ENCODE measurements around the gene TNS3.

DNA sequence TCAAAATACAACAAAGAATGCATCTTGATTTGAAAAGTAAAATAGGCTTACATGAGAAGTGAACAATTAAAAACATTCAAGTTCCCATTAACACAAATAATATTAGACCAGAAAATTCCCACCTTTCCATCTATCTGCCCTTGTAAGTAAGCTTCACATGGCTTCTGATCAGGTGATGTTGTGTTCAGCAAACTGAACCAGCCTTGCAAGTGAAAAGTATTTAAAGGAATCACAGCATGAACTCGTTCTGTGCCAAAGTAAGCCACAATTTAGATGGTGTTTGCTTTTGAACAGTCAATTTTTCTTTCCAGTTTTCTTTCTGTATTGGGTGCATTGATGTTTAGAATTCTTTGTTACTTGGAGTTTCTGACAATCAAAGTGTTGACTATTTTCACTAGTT, 347.9 kb downstream of the TNS3 start:
- TF ChIP-seq, protein P1, sequence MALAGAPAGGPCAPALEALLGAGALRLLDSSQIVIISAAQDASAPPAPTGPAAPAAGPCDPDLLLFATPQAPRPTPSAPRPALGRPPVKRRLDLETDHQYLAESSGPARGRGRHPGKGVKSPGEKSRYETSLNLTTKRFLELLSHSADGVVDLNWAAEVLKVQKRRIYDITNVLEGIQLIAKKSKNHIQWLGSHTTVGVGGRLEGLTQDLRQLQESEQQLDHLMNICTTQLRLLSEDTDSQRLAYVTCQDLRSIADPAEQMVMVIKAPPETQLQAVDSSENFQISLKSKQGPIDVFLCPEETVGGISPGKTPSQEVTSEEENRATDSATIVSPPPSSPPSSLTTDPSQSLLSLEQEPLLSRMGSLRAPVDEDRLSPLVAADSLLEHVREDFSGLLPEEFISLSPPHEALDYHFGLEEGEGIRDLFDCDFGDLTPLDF (CRISPR knock-in tag; IDR thresholded peaks at IDR 0.05), result no peak
- no peak for TF ChIP-seq LARP7 (IDR thresholded peaks at IDR 0.05)
